ENCODE measurements around the gene SRSF11. TPM values are rescaled to one million over a fixed set of nuclear protein-coding genes. Genes with fewer than 3 reads are reported as not detected.

Gene SRSF11
- total and polyA plus RNA-seq, 7 donors, result 34.2 to 248 (median 156) TPM

DNA sequence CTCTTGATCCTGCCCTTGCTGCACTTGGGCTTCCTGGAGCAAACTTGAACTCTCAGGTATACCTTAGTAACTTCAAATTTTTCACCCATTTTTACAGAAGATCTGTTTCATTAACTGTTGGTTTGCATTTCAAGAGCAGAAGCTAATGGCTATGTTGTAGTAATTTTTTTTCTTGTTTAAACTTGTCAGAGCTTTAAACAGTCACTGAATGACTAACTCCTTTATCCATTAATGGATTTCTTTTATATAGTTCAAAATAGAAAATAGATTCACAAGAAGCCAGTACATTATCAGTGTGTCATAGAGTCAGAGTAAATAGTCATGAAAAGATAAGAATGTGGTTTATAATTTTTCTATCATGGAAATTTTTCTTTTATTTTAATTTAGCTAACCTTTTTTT, 13.6 kb downstream of the SRSF11 start:
- no peak for DNase-seq
- intact Hi-C loops (cut with DNase I), result no loop called here
- Histone ChIP-seq H3K27me3 (no peaks in the 10 kb centered on the region), H3K4me3 (no peak overlapping the region), H3K36me3 (peaks cover 35 to 100% (median 70%) of the 10 kb centered on the region in 4 donors), H3K9me3 (no peaks in the 10 kb centered on the region), H3K4me1 (no peaks in the 10 kb centered on the region), H3K27ac (no peak overlapping the region)
- TF ChIP-seq POLR2A (IDR thresholded peaks at IDR 0.05), result no peak
- TF ChIP-seq POLR2AphosphoS5 (IDR thresholded peaks at IDR 0.05), result no peak
- TF ChIP-seq EP300 (IDR thresholded peaks at IDR 0.05), result no peak
- TF ChIP-seq, protein P1, sequence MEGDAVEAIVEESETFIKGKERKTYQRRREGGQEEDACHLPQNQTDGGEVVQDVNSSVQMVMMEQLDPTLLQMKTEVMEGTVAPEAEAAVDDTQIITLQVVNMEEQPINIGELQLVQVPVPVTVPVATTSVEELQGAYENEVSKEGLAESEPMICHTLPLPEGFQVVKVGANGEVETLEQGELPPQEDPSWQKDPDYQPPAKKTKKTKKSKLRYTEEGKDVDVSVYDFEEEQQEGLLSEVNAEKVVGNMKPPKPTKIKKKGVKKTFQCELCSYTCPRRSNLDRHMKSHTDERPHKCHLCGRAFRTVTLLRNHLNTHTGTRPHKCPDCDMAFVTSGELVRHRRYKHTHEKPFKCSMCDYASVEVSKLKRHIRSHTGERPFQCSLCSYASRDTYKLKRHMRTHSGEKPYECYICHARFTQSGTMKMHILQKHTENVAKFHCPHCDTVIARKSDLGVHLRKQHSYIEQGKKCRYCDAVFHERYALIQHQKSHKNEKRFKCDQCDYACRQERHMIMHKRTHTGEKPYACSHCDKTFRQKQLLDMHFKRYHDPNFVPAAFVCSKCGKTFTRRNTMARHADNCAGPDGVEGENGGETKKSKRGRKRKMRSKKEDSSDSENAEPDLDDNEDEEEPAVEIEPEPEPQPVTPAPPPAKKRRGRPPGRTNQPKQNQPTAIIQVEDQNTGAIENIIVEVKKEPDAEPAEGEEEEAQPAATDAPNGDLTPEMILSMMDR (IDR thresholded peaks at IDR 0.05), result no peak

GRCh38 chr1:70239940-70240339, 18.8 kb downstream of the SRSF11 start:
- TF ChIP-seq, protein P1 (IDR thresholded peaks at IDR 0.05), result no peak
- TF ChIP-seq POLR2AphosphoS5 (IDR thresholded peaks at IDR 0.05), result no peak
- no peak for TF ChIP-seq EP300 (IDR thresholded peaks at IDR 0.05)
- no peak for TF ChIP-seq POLR2A (IDR thresholded peaks at IDR 0.05)
- no peak overlapping the region for H3K27ac ChIP-seq
- peaks cover 18 to 100% (median 77%) of the 10 kb centered on the region in 4 donors for H3K36me3 ChIP-seq
- H3K4me1 ChIP-seq, result no peaks in the 10 kb centered on the region
- no peaks in the 10 kb centered on the region for H3K27me3 ChIP-seq
- no peaks in the 10 kb centered on the region for H3K9me3 ChIP-seq
- DNase-seq, result no peak
- no peak overlapping the region for H3K4me3 ChIP-seq
- intact Hi-C loops (cut with DNase I), result loop anchor here (10.0 kb wide), 1 partner anchor 835 kb away; no protein-coding TSS in a partner anchor

GRCh38 chr1:70247122-70247521, 25.9 kb downstream of the SRSF11 start:
- intact Hi-C loops (cut with DNase I), result loop anchor here (10.0 kb wide), 1 partner anchor 828 kb away; no protein-coding TSS in a partner anchor
- no peak for DNase-seq
- peaks cover 31 to 100% (median 72%) of the 10 kb centered on the region in 4 donors for H3K36me3 ChIP-seq
- H3K9me3 ChIP-seq, result no peaks in the 10 kb centered on the region
- TF ChIP-seq POLR2A (IDR thresholded peaks at IDR 0.05) (no peak), EP300 (IDR thresholded peaks at IDR 0.05) (no peak)
- TF ChIP-seq, protein P1 (IDR thresholded peaks at IDR 0.05), result no peak
- peaks cover 0 to 3% (median 0%) of the 10 kb centered on the region in 4 donors for H3K4me1 ChIP-seq
- no peak overlapping the region for H3K4me3 ChIP-seq
- H3K27ac ChIP-seq, result no peak overlapping the region
- no peaks in the 10 kb centered on the region for H3K27me3 ChIP-seq

DNA sequence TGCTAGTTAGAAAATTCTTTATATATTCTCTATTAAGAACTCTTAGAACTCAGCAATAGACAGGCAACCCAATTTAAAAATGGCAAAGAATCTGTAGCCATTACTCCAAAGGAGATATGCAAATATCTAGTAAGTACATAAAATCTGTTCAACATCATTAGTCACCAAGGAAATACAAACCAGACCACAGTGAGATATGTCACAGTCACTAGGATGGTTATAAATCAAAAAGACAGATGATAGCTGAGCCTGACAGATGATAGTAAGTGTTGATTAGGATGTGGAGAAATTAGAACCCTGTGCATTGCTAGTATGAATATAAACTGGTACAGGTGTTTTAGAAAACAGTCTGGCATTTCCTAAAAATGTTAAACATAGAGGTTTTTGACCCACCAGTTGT, 26.6 kb downstream of the SRSF11 start:
- DNase-seq, result no peak
- TF ChIP-seq POLR2A (IDR thresholded peaks at IDR 0.05), result no peak
- no peak for TF ChIP-seq EP300 (IDR thresholded peaks at IDR 0.05)
- TF ChIP-seq, protein P1 (IDR thresholded peaks at IDR 0.05), result no peak
- no peak for TF ChIP-seq POLR2AphosphoS5 (IDR thresholded peaks at IDR 0.05)
- H3K27ac ChIP-seq, result no peak overlapping the region
- intact Hi-C loops (cut with DNase I), result loop anchor here (10.0 kb wide), 1 partner anchor 827 kb away; no protein-coding TSS in a partner anchor
- peaks cover 0 to 3% (median 0%) of the 10 kb centered on the region in 4 donors for H3K4me1 ChIP-seq
- peaks cover 31 to 100% (median 69%) of the 10 kb centered on the region in 4 donors for H3K36me3 ChIP-seq
- H3K9me3 ChIP-seq, result no peaks in the 10 kb centered on the region
- no peaks in the 10 kb centered on the region for H3K27me3 ChIP-seq
- no peak overlapping the region for H3K4me3 ChIP-seq

GRCh38 chr1:70248729-70249128, 27.5 kb downstream of the SRSF11 start:
- TF ChIP-seq POLR2AphosphoS5 (IDR thresholded peaks at IDR 0.05), result no peak
- TF ChIP-seq EP300 (IDR thresholded peaks at IDR 0.05), result no peak
- DNase-seq, result no peak
- Histone ChIP-seq H3K4me3 (no peak overlapping the region), H3K36me3 (peaks cover 31 to 97% (median 66%) of the 10 kb centered on the region in 4 donors), H3K27me3 (no peaks in the 10 kb centered on the region), H3K4me1 (peaks cover 0 to 3% (median 0%) of the 10 kb centered on the region in 4 donors), H3K27ac (no peak overlapping the region), H3K9me3 (no peaks in the 10 kb centered on the region)
- 54 to 85% methylated on average over 4 of the region's 4 CpGs for WGBS, 2 donors
- intact Hi-C loops (cut with DNase I), result loop anchor here (10.0 kb wide), 1 partner anchor 826 kb away; no protein-coding TSS in a partner anchor

All from sigmoid colon (tissue), 7 donors.